Measurements from ENCODE around the gene ZFC3H1.

ZFC3H1 gene

DNA sequence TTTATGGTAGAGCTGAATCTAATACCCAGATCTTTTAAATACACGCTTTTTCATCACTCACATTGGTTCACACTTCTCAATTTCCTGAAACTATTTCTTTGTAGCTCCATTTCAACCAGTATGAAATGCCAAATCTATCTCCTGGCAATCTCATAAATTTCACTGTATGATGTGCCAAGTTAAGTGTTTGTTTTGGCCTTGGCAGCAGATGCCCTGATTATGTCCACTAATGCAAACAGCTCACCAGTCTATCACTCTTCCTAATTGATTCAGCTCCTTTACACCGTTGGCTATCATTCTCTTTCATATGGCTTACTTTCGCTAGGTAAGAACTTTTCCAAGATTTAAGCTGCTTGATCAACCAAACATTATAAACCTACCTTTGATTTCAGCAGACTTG is 58.6 kb downstream of the ZFC3H1 start:
- TF ChIP-seq, protein P1, sequence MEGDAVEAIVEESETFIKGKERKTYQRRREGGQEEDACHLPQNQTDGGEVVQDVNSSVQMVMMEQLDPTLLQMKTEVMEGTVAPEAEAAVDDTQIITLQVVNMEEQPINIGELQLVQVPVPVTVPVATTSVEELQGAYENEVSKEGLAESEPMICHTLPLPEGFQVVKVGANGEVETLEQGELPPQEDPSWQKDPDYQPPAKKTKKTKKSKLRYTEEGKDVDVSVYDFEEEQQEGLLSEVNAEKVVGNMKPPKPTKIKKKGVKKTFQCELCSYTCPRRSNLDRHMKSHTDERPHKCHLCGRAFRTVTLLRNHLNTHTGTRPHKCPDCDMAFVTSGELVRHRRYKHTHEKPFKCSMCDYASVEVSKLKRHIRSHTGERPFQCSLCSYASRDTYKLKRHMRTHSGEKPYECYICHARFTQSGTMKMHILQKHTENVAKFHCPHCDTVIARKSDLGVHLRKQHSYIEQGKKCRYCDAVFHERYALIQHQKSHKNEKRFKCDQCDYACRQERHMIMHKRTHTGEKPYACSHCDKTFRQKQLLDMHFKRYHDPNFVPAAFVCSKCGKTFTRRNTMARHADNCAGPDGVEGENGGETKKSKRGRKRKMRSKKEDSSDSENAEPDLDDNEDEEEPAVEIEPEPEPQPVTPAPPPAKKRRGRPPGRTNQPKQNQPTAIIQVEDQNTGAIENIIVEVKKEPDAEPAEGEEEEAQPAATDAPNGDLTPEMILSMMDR (IDR thresholded peaks at IDR 0.05; ENCODE audit: control extremely low read depth, extremely low read depth, low read depth, missing control alignments), result no peak
- CTCF ChIA-PET, result interaction anchor here (0.9 to 3.4 kb wide), 5 partner anchors 9 to 175 kb away, joined by 3 to 18 read pairs (median 6); no protein-coding TSS in a partner anchor
- DNase-seq (ENCODE audit: extremely low spot score), result no peak
- POLR2A ChIA-PET, result no interaction called here

DNA sequence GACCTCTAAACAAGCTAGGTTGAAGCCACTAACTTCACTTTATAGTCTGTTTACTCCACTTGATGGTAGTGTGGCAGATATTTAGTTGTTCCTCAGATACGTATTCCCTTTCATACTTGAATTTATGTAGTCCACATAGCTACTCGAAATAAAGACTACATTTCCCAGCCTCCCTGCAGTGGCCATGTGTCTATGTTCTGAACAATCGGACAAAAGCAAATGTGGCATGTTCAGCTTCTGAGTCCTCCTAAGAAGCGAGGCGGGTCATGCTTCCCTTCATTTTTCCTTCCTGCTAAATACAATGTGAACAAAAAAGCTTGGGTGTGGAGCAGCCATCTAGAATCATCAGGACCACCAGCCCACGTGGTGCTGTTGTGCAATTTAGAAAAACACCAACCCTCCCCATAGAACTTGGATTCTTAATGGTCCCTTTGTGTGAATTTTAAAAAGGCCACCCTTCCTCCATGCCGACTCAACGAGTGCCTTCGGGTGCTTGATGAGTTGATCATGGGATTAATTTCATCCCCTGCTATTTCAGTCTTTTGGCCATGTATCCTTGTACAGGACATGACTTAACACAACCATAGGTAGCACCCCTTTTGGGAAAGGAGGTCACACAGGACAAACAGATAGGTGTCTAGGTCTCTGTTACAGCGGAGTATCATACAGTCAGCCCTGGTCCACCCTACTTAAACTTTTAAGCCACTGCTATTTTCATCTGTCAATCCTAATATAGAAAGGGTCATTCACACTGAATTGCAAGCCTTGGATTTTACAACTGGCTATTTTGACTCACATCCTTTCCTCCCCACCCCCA is 60.7 kb downstream of the ZFC3H1 start:
- ChIA-PET CTCF (interaction anchor here (1.1 kb wide), 1 partner anchor 869 kb away, joined by 3 read pairs; no protein-coding TSS in a partner anchor), POLR2A (no interaction called here)
- DNase-seq (ENCODE audit: extremely low spot score), result no peak
- TF ChIP-seq, protein P1 (IDR thresholded peaks at IDR 0.05; ENCODE audit: control extremely low read depth, extremely low read depth, low read depth, missing control alignments), result no peak

DNA sequence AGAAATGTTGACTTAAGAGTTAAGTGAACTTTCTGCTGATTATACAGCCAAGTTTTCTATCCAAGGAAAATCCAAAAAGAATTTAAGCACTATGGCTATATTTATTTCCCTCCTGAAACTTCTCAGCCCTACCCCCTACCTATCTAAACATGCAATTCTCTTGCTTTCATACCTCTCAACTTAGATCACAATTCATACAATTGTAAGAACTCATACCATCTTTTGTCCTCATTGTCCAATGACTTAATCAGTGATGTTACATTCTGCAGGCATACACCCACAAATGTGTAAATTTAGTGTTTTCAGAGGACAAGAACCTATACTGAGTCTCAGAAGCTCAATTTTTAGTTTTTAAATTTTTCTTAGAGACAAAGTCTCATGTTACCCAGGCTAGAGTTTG is 62.1 kb downstream of the ZFC3H1 start:
- CTCF ChIA-PET, result no interaction called here

DNA sequence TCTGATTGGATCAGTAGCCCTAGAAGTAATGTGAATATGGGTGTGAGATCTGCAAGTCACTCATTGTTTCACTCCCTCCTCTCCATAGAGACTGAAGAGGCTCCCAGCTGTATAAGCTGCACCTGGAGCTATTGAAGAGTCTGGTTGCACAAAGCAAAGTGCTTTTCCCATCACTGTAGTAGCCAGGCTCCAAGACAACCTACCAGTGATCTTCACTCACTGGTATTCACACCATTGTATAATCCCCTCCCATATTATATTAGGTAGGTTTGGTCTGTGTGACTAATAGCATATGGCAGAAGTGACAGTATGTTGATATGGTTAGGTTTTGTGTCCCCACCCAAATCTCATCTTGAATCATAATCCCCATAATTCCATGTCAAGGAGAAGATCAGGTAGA is 64.4 kb downstream of the ZFC3H1 start:
- ChIA-PET POLR2A (no interaction called here), CTCF (interaction anchor here (1.4 kb wide), 1 partner anchor 8 kb away, joined by 5 read pairs; no protein-coding TSS in a partner anchor)
- TF ChIP-seq, protein P1 (IDR thresholded peaks at IDR 0.05; ENCODE audit: control extremely low read depth, extremely low read depth, low read depth, missing control alignments), result no peak
- no peak for DNase-seq (ENCODE audit: extremely low spot score)

More for the DNA sequence above, 62.1 kb downstream of the ZFC3H1 start:
- POLR2A ChIA-PET, result no interaction called here
- TF ChIP-seq, protein P1 (IDR thresholded peaks at IDR 0.05; ENCODE audit: control extremely low read depth, extremely low read depth, low read depth, missing control alignments), result no peak
- DNase-seq (ENCODE audit: extremely low spot score), result no peak

DNA sequence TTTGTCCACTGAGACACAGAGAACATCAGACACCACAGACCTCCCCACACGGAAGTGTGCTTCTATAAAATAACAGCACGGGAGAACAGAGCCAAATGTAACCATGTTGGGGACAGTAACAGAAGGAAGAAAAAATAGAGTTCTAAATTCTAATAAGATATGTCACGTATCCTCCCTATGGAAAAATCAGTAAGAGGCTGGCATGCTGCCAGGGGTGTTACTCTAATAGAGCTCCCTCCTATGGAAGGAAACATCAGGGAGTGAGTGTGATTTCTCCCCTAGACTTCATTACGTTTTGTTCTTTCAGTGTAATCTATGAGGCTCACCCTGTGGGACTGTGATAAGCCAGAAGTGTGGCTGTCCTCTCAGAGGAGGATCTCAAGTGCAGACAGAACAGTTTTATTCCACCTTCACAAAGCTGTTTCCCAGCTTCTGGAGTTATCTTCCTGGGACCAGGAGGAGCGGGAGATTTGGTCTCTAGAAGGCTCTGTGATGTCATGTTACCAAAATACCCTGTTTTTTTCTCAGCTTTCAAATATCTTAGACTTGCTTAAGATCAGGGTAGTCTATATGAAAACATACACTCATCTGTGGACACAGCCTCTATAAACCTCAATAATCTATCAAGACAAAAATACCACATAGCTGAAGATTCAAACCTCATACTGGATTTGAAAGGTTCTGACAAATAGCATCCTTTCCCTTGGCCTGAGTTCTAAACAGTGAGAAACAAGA is 69.3 kb downstream of the ZFC3H1 start:
- ChIA-PET CTCF (interaction anchor here (1.0 to 1.6 kb wide), 6 partner anchors 18 to 201 kb away, joined by 3 to 4 read pairs (median 3); no protein-coding TSS in a partner anchor), POLR2A (no interaction called here)
- no peak for DNase-seq (ENCODE audit: extremely low spot score)
- TF ChIP-seq, protein P1 (IDR thresholded peaks at IDR 0.05; ENCODE audit: control extremely low read depth, extremely low read depth, low read depth, missing control alignments), result no peak

DNA sequence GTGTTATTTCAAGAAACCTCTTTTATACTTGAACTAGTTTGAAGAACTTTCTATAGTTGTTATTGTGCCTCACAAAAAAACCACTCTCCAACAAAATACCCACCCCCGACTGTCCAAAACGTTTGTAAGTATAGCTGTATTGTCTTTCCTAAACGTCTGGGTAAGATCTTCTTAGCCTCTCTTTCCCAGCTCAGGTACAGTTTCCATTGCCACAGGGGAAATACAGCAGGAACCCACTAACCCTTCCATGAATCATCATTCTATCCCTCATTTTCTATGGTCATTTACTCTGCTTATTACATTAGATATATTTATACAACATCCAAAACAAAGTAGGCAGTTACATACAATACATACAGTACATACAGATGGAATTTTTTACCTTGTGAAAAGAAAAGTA is 70.8 kb downstream of the ZFC3H1 start:
- ChIA-PET POLR2A (no interaction called here), CTCF (no interaction called here)
- TF ChIP-seq, protein P1 (IDR thresholded peaks at IDR 0.05; ENCODE audit: control extremely low read depth, extremely low read depth, low read depth, missing control alignments), result no peak
- no peak for DNase-seq (ENCODE audit: extremely low spot score)
